AML-193 (cell line): ENCODE measurements around the gene DUSP15.
"Not testable (repeated sequence)": the region's sequence is repeated elsewhere in the genome, so short reads cannot be mapped to it uniquely, and the experiment has no call there.

Experiments
- DNase-seq, 2 experiments: peaks; one replicate each; lab custom pipeline; 2025; lab: John Stamatoyannopoulos, UW

The DUSP15 gene

DNA sequence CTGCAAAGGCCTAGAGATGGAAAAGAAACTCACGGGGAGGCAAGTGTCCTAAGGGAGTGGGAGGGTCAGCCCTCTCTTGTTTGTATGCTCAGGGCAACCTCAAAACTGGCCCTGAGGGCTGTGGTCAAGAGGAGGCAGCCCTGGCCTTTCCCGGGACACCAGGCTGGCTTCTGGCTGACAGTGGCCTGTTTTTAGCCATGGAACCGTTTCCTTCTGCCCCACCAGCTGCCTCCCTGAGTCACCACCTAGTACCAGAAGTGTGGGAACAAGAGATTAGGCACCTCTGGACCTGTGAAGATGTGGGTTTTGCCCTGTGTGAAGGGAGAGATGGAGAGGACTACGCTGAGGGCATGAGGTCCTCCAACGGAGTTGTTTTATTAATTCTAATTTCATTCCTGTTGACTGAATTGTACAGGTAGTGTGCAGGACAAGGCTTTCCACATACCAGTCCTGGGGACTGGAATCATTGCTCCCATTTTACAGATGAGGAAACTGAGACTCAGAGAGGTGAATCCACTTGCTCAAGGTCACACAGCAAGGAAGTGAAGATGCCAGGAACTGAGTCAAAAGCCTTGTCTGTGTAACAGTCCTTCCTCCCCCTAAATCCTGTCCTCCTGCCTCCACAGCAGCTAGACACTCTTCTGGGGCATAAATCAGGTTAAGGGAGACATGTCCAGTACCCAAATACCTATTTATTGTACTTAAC, 30.4 kb downstream of the DUSP15 start:
- no peak for DNase-seq

DNA sequence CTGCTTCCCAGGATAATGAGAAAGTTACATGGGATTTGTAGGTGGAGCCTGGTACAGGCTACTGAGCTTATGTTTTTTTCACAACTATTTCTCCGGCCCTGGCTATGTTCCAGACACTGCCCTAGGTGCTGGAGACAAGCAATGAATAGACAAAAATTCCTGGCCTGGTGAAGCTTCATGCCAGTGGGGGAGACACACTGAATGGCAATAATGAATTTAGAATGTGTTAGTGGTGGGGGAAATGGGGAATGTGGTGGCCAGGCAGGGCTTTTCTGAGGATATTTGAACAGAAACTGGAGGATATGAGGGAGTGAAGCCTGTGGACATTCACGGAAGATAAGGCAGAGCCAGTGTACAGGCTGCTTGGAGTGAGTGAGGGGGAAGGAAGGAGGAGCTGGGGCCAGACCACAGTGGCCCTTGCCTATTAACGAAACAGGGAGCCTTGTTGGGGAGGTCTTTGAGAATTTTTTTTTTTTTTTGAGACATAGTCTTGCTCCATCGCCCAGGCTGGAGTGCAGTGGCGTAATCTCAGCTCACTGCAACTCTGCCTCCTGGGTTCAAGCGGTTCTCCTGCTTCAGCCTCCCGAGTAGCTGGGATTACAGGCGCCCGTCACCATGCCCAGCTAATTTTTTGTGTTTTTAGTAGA, 31.6 kb downstream of the DUSP15 start:
- DNase-seq: no peak

DNA sequence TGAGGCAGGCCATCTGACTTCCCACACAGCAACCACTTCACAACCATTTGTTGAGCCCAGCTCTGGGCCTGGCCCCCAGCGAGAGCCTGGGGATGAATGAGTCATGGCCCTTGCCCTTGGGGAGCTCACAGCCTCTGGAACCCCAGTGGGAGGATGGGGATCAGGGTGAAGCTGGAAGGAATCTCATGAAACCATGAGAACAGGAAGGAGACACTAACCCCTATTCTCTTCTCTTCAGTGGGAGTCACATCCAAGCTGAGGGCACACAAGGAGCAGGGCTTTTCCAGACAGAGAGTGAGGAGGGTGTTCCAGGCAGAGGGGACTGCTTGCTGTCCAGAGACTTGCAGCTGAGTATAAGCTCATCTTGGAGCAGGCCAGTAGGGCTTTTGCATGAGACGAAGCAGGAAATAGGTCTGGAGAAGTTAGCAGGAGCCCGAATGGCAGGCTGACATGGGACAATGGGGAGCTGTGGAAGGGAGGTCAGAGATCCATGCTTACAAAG, 32.4 kb downstream of the DUSP15 start:
- no peak for DNase-seq

DNA sequence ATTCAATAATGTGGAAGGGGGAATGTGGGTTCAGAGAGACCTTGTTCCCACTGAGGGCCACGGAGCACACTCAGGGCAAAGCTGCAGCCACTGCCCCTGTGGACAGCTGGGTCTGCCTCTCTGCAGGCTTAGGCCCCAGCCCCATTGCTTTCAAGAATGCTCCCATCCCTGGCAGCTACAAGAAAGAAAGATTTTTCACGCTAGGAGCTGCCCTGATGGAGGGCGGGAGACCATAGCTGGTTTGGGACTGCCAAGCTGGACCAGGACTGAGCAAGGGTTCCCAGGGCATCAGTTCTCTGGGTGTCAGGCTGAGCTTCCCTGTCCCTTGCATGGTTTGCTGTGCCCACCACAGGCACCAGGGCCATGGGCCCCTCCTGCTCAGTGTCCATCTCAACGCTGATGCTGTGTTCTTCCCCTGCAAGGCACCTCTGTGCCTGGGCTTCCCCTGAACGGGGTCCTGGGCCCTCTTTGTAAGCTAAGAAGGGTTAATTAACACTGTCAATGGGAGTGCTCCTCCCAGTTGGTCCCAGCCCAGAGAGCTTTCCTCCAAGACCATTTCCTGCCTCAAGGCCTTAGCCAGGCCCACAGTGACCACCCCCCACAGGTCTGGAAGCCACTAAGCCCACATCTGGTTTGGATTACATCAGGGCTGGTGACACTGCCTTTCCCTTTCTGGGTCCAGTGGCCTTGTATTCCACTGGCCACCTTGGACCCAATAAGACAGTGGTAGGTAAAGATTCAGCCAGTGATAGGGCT, 33.3 kb downstream of the DUSP15 start:
- DNase-seq: no peak

DNA sequence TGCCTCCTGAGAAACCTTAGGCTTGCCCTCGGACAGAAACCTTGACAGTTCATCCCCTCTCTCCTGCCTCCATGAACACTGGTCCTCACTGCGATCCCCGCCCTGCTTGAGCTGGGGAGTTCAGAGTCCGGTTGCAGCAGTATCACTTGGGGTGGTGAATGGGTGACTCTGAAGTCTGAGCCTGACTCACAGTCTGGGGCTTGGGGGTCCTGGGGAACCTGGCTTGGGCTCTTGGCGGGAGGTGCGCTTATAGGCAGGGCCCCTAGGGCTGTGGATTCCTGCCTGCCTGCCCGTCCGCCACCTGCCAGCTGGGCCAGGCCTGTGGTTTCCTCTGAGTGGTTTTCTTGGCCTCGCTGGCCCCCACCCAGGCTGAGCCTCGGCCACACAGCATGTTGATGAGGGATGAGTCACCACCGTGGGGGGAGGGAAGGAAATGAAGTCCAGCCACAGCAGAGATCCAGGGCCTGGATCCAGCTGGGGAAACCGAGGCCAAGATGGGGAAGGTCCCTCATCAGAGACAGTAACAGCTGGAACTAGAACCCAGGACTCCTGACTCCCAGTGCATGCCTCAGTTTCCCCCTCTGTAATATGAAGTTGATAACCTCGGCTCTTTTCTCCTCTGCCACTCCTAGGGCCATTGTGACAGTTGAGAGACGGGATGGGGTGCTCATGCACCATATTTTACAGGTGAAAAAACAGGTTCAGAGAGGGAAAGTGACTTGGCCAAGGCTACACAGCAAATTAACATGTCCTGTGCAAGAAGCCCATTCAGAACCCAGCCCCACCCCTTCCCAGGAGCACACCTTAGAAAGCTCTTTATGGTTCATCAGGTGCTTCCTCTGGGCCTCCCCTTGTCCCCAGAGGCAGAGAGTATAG, 34.1 kb downstream of the DUSP15 start:
- peak; percentile 76 to 79 for DNase-seq

DNA sequence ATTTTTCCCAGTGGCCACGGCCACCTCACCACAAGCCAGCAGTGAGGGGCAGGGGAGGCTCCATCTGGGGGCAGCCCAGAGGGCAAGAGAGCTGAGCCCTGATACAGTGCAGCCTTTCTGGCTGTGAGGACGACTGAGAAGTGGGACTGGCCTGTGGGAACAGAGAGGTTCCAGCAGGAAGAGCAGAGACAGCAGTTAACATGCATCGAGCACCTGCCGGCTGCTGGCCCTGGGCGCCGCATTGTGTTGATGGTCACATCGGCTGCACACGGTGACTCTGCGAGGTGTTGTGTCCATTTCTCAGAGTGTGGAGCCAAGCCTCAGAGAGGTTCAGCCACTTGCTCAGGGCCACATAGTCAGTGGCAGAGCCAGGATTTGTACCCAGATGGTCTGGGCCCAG, 34.8 kb downstream of the DUSP15 start:
- no peak for DNase-seq

DNA sequence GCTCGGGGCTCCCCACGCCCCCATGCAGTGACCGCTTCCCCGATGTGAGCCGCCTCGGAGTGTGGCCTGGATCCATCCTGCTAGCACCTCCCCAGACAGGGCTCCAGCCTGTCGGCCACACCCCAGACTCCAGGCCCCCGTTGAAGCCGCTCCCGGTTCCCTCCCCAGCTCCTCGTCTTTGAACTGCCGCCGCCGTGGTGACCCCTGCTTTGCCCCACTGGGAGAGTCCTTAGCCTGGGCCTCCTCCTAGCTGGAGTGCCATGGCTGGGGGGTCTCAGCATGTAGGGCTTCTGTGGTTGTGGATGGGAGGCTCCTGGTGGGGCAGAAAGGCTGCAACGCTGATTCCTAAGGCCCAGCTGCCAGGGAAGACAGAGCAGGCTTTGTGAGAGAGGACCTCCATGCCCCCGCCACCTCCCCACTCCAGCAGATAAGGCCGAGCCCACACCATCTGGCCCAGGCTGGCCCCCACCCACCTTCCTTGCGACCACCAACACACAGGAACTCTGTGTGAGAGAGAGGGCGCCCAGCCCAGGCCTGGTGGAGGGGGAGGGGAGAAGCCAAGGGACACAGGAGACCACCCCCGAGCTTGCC, 36.3 kb downstream of the DUSP15 start:
- no peak for DNase-seq

DNA sequence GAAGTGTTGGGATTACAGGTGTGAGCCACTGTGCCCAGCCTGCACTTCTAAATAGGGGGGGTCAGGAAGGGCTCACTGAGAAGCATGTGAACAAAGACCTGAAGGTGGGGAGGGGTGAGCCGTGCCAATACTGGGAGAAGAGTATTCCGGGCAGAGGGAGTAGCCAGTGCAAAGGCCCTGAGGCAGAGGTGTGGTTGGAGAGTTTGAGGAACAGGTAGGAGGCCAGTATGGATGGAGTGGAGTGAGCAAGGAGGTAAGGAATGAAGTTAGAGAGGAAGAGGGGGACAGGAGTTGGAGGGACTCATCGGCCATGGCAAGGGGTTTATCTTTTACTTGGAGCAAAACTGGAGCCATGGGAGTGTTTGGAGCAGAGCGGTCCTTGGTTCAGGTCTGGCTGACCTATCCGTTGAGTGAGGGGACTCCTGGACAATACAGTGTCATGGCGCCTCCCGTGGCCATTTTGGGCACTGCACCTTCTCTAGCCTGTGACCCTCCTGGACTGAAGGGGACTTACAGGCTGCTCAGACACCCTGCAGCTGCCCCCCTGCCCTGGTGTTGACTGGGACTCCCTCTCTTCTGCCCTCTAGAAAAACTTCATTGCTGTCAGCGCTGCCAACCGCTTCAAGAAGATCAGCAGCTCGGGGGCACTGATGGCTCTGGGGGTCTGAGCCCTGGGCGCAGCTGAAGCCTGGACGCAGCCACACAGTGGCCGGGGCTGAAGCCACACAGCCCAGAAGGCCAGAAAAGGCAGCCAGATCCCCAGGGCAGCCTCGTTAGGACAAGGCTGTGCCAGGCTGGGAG, 37.0 kb downstream of the DUSP15 start:
- DNase-seq: peak; percentile 9 to 31

DNA sequence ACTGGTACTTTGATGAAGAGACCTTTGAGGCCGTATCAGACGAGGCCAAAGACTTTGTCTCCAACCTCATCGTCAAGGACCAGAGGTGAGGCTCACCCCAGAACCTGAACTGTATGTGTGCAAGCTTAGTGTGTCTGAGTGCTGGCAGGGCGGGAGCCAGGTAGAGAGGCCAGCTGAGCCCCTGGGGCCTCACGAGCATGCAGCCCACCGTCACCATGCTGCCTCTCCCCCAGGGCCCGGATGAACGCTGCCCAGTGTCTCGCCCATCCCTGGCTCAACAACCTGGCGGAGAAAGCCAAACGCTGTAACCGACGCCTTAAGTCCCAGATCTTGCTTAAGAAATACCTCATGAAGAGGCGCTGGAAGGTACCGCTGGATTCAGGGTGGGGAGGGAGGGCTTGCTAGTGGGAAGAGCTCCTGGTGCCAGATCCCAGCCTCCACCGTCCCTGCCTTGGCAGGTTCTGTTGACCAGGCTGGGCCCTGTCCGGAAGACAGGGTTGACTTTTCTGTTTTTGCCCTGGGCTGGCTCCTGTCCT, 38.5 kb downstream of the DUSP15 start:
- DNase-seq: no peak

DNA sequence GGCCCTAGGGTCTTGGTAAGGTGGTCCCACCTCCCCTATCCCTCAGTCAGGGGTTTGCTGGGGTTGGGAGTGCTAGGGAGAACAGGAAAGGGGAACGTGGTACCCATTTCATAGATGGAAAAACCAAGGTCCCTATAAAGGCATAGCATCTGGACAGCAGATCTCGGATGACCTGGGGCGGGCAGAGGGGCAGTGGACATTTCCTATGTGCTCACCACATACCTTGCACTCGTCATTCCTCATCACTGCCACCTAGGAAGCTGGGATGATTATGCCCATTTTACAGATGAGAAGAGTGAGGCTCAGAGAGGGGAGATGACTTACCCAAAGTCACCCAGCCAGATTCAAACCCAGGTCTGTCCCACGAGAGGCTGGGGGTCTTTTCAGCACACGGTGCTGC, 39.1 kb downstream of the DUSP15 start:
- DNase-seq: no peak

DNA sequence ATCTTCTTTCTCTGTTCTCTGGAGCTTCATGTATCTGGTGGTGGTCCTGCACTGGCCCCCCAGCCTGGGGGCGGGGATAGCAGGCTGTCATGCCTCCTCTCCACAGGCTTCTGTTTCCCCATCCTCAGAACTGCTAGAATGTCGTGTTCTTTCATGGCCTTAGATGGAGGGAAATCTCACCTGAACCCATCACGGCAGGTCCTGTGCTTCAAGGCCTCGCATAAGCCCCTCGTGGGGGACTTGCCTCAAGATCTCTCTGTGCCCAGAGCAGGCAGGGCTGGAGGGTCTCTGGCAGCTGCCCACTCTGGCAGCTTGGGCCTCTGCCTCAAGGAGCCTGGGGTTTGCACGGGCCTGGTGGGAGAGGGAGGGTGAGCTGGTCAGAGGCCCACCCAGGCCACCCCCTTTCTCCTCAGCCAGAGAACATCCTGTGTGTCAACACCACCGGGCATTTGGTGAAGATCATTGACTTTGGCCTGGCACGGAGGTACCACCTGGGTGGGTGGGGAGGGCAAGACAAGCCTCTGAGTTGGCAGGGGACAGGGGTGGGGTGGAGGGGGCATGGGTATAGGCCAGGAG, 39.8 kb downstream of the DUSP15 start:
- no peak for DNase-seq

DNA sequence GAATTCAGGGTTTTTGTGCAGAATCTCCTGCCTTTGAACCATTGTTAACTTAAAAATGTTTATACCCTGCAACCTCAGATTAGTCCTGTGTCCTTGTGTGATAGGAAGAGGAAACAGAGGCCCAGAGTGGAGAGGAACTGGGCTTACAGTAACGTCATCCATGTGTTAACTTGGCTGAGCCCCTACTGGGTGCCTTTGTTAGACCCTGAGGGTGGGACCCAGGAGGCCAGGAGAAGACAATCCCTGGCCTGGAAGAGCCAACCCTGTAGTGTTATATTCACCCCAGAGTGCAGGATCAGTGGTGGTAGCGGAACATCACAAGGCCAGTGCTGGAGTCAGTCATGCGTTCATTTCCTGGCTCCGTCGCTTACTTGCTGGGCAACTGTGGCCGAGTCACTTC, 40.6 kb downstream of the DUSP15 start:
- DNase-seq: no peak

DNA sequence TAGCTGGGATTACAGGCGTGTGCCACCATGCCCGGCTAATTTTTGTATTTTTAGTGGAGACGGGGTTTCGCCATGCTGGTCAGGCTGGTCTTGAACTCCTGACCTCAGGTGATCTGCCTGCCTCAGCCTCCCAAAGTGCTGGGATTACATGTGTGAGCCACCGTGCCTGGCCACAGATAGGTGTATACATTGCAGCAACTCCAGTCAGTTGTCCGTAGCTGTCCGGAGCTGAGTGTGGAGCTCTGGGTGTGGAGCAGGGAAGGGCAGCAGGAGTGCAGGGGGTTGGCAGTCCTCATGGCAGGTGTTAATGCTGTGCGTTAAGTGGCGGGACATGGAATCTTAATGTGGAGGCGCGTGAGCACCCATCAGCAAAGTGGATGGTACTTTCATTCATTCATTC, 42.3 kb downstream of the DUSP15 start:
- DNase-seq: not testable (repeated sequence)

DNA sequence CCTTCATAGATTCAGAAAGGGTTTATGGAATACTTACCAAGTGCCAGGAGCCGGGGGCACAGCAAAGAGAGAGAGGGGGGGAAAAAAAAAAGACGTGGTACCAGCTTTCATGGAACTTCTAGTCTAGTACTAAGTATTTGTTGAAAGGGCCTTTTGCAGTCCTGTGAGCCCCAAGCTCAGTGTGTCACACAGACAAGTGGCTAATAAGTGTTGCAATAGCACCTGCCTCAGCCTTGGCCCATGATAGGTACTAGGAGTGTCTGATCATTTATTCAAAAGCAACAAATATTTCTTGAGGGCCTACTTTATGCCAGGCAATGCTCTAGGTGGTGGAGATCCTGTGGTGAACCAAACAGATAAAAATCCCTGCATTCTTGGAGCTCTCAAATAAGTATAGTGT, 43.3 kb downstream of the DUSP15 start:
- DNase-seq: no peak

DNA sequence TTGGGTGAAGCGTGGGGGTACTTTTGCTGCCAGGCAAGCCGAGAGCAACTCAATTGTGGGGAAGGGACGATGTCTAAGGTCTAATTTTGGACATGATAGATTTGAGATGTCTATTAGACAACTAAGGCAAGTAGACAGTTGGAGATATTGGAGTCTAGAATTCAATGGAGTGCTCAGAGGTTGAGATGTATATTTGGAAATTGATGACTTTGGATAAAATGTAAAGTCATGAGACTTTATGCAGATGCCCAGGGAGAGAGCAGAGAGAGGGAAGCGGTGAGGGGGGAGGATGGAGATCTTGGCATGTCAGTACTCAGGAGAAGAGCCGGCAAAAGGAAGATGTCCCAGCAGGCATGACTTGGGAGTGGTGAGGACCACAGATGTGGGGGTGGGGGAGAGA, 44.3 kb downstream of the DUSP15 start:
- no peak for DNase-seq

DNA sequence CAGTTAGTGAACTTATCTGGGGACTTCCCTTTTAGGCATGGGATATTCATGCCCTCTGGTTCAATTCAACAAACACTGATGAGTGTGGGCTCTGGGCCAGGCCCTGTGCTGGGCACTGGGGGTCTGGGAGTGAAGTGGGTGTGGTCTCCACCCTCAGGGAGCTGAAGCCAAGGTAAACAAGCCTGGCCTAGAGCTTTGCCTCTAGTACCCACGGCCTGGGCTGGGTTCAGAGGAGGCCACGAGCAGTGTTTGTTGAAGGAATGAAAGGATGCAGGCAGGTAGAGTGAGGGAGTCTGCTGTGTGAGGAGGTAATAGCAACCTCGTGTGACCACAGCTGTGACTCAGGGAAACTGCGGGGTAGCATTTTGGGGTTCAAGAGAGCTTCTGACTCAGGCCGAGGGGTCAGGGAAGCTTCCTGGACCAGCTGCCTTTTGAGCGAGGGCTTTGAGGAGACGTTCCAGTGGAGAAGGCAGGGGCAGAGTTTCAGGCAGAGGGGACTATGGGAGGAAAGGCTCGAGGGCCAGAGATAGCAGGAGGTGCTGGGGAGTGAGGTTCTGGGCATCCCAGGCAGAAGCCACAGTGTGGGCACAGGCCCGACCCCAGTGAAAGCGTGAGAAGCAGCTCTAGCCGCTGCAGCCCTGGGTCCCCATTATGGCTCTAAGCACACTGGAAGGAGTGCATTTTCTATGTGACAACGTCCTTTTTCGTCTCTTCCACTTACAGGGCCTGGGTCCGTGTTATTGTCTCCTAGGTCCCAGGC, 45.6 kb downstream of the DUSP15 start:
- DNase-seq: no peak

DNA sequence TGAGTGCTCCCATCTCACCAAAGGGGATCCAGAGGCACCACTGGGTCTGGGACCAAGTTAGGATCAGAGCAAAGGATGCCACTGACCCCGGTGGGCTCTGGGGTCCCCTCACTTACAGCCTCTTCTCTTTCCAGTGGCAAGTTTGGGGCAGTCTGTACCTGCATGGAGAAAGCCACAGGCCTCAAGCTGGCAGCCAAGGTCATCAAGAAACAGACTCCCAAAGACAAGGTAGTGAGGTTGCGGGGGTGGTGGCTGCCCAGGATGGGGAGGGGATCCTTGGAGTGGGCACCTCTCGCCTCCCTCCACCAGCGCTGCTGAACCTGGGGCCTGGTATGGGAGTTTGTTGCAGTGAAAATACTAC, 46.2 kb downstream of the DUSP15 start:
- DNase-seq: no peak

DNA sequence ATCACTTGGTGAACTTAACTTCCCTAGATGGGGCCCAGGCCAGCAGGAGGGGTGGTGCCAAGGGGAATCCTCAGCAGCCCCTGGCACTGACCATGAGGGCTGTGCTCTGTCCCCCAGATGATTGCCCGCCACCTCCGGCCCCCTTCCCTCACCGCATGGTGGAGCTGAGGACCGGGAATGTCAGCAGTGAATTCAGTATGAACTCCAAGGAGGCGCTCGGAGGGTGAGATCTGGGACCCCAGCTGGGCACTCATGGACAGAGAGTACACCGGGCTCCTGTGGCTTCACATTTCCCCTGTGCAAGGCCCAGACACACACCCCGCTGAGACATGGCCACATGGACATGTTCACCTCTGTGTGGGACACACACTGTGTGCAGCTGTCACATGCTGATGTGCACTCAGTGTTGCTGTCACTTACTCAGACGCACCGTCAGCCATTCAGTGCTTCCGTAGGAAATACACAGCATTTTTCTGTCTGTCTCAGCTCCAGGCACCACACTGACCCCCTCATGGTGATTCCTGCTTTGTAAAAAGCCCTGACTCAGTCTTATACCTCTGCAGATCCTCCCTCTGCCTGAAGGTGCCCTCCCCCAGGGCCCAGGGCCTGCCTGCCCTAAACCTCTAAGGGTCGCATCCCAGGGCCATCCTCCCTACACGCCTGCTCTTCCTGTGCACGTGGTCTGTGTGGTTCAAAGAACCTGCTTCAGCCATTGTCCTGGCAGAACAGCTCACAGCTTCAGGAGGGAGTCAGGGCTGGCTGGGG, 46.8 kb downstream of the DUSP15 start:
- DNase-seq: no peak
